ENCODE measurements around the gene L1CAM. TPM values are rescaled to one million over a fixed set of nuclear protein-coding genes. Genes with fewer than 3 reads are reported as not detected.

Gene L1CAM
- total and polyA plus RNA-seq, 2 of the 8 experiments (the other 6 are each of a cell fraction or from before 2014, with no cell fraction given) = 11.0 to 43.0 TPM

DNA sequence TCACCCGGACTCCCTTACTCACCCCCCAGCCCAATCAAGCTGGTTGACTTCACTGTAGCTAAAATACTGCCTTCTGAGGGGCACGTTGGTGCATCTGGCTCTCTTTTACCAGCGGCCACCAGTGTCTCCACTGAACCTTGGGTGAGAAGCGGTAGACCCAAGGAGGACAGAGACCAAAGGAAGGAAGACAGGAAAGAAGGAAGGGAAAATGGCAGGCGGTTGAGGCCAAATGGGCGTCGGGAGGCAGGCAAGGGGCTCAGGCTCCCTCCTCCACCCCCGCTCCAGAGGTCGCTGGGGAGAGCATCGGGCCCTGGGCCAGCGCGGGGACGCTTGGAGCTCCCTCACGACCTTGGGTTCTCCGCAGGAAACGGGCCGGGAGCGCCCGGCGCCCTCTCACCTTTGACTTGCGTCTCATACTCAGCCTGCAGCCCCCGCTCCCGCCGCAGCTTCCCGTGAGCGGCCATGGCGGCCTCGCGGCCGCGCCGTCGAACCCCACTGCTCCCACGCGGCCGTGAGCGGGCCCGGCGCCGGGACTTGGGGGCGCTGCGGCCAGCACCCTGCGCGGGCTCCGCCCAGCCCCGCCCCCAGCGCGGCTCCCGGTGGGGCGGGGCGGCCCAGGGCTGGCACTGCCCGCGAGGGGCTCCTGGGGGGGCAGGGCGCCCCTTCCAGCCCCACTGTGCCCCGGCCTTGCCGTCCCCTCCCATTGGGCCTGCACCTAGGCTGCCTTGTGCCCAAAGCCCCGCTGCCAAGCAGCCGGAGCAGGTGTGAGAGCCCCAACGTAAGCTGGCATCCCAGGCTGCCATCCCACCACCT lies 40.0 kb upstream of the L1CAM start, which contains the start of gene ARHGAP4:
Gene ARHGAP4 (minus strand): TSS at position 526 of the 813 bp plus-strand sequence. CDS start 62 bp downstream, at position 464.
- Histone ChIP-seq H2AK5ac (ENCODE audit: low read depth, low read length) (no peak within 1 kb of the TSS), H2BK5ac (ENCODE audit: low read depth, low read length) (peak within 1 kb of the TSS; percentile 66; the same call in 1 of the 2 replicates), H3K27ac (ENCODE audit: low read depth, low read length) (peak within 1 kb of the TSS; percentile 63; the same call in 1 of the 2 replicates), H3K4me2 (ENCODE audit: insufficient read depth in 1 of 2, low read depth in 2 of 2, low read length in 2 of 2) (peak within 1 kb of the TSS; percentile 88 to 94), H3K9ac (replicated peaks in 1 of 4; ENCODE audit: extremely low read depth in 1 of 4, low read depth in 3 of 4, low read length in 3 of 4) (peak within 1 kb of the TSS; percentile 16 to 78 (median 51)), H2BK15ac (ENCODE audit: low read length) (no peak within 1 kb of the TSS; the same call in 1 of the 2 replicates), H3K27me3 (replicated peaks in 1 of 4; ENCODE audit: control insufficient read depth in 3 of 4, extremely low read depth in 1 of 4, insufficient read depth in 3 of 4, low read length in 3 of 4) (no peaks in the 10 kb centered on the region), H3K23me2 (ENCODE audit: low read depth, low read length) (peaks cover 15% of the 10 kb centered on the region; the same call in 1 of the 2 replicates), H3K18ac (ENCODE audit: extremely low read depth, low read length) (peak within 1 kb of the TSS; percentile 83; the same call in 1 of the 2 replicates), H4K5ac (ENCODE audit: insufficient read length, low read depth, low read length) (peak within 1 kb of the TSS; percentile 43), H3K79me1 (ENCODE audit: low read depth, low read length) (no peaks in the 10 kb centered on the region; the same call in 1 of the 2 replicates), H3K36me3 (ENCODE audit: control insufficient read depth in 2 of 4, insufficient read depth in 4 of 4, low read length in 3 of 4) (no peaks in the 10 kb centered on the region; a peak in 2 of 8 replicates), H2BK12ac (ENCODE audit: low read depth, low read length) (peak within 1 kb of the TSS; percentile 68; the same call in 1 of the 2 replicates), H2BK120ac (replicated peaks; ENCODE audit: low read depth, low read length) (no peak within 1 kb of the TSS), H3K56ac (replicated peaks; ENCODE audit: insufficient read length, low read depth, low read length) (no peak within 1 kb of the TSS), H4K20me1 (replicated peaks in 1 of 2; ENCODE audit: control insufficient read depth in 1 of 2, insufficient read depth in 2 of 2, low read length in 2 of 2) (peaks cover 0 to 2% of the 10 kb centered on the region in 2 experiments), H3K4me3 (ENCODE audit: extremely low read depth in 1 of 4, insufficient read depth in 2 of 4, low read depth in 3 of 4, low read length in 4 of 4) (peak within 1 kb of the TSS; percentile 55 to 77 (median 62)), H4K91ac (replicated peaks; ENCODE audit: insufficient read length, low read length) (peak within 1 kb of the TSS; percentile 74), H3K9me3 (ENCODE audit: insufficient read depth in 2 of 2, low read depth in 1 of 2, low read length in 1 of 2) (no peaks in the 10 kb centered on the region), H4K8ac (ENCODE audit: extremely low read depth, insufficient read depth, low read length) (0 out of 2 replicates have a peak within 1 kb of the TSS, but pooled peaks have one; percentile 25), H3K4ac (replicated peaks; ENCODE audit: insufficient read length, low read depth, low read length) (no peak within 1 kb of the TSS), H3K14ac (ENCODE audit: insufficient read length) (no peak within 1 kb of the TSS), H3K79me2 (ENCODE audit: control insufficient read depth in 1 of 2, insufficient read depth in 2 of 2, low read length in 2 of 2) (peaks cover 0 to 3% of the 10 kb centered on the region in 2 experiments; a peak in 1 of 4 replicates), H2BK20ac (ENCODE audit: low read length) (no peak within 1 kb of the TSS), H3K4me1 (replicated peaks in 1 of 4; ENCODE audit: control insufficient read depth in 3 of 4, insufficient read depth in 4 of 4, low read length in 3 of 4) (peaks cover 3 to 18% (median 12%) of the 10 kb centered on the region in 4 experiments), H3K23ac (ENCODE audit: insufficient read length) (no peak within 1 kb of the TSS), H2AFZ (ENCODE audit: low read length) (no peak within 1 kb of the TSS)
- TF ChIP-seq POLR2A (IDR thresholded peaks at IDR 0.05; ENCODE audit: control extremely low read depth in 1 of 2, low read depth in 2 of 2, low read length in 2 of 2) (peak in 1 of 2 experiments; percentile 90; a peak in 2 of 3 replicates), SIRT6 (IDR thresholded peaks at IDR 0.05; ENCODE audit: low read length) (no peak), YY1 (IDR thresholded peaks at IDR 0.05; ENCODE audit: low read depth, low read length) (0 out of 2 replicates have a peak, but pooled peaks have one; percentile 12), TAF7 (optimal IDR thresholded peaks at IDR 0.05; ENCODE audit: borderline replicate concordance, low read depth, low read length) (peak; percentile 98), POLR2AphosphoS5 (IDR thresholded peaks at IDR 0.05; ENCODE audit: low read depth, low read length) (peak; percentile 93), BRCA1 (IDR thresholded peaks at IDR 0.05; ENCODE audit: low read depth, low read length) (no peak), SIN3A (conservative IDR thresholded peaks at IDR 0.05 in 1 of 2, IDR thresholded peaks at IDR 0.05 in 1 of 2; ENCODE audit: low read depth in 1 of 2, low read length in 2 of 2) (no peak), POU5F1 (IDR thresholded peaks at IDR 0.05; ENCODE audit: low read depth, low read length) (no peak), PHF8 (conservative IDR thresholded peaks at IDR 0.05; ENCODE audit: low read depth, low read length) (no peak), GABPA (IDR thresholded peaks at IDR 0.05; ENCODE audit: borderline replicate concordance, insufficient read depth, low read length) (0 out of 2 replicates have a peak, but pooled peaks have one; percentile 31)
- TF ChIP-seq, protein P1, sequence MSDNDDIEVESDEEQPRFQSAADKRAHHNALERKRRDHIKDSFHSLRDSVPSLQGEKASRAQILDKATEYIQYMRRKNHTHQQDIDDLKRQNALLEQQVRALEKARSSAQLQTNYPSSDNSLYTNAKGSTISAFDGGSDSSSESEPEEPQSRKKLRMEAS (IDR thresholded peaks at IDR 0.05) = 0 out of 2 replicates have a peak, but pooled peaks have one; percentile 18
- ChIA-PET POLR2A (ENCODE audit: partially characterized antibody) (interaction anchor here (0.6 to 14.9 kb wide), 19 partner anchors 11 to 241 kb away, joined by 3 to 231 read pairs (median 6); partner anchors contain the start of genes HCFC1, NAA10, RENBP and TMEM187), CTCF (ENCODE audit: partially characterized antibody) (interaction anchor here (0.8 to 19.6 kb wide), 13 partner anchors 10 to 171 kb away, joined by 3 to 272 read pairs (median 4); partner anchors contain the start of gene RENBP)
- 7% methylated on average over 15 of the region's 59 CpGs; no CpG with 5 or more reads in 1 of the 2 experiments for WGBS, 2 experiments (ENCODE audit: extremely low coverage in 1 of 2, insufficient coverage in 1 of 2, insufficient read length in 1 of 2, insufficient replicate concordance in 2 of 2, low coverage in 1 of 2, low lambda C conversion rate in 2 of 2, missing lambda C conversion rate in 1 of 2)
- FAIRE-seq = peak; percentile 52
- no peak for DNase-seq (ENCODE audit: low read depth in 1 of 2, low spot score in 2 of 2)
